ENCODE measurements around the gene CDH12.
"Not testable (repeated sequence)": the region's sequence is repeated elsewhere in the genome, so short reads cannot be mapped to it uniquely, and the experiment has no call there.

The CDH12 gene

DNA sequence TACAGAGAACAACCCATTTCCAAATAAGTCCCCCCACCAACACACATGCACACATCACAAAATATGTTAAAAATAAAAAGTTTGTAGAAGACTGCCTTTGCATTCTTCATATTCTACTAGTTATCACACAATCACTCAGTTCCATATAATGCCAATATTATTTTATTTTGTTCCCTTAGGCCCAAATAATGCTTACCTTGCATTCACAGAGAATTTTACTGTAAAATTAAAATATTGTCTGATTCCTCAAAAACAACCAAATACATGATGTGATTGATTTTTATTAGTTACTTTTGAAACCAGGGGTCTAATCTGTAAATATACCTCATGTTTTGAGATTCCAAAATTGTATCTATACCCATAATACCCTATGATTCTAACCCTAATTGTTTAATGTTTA is 536.9 kb downstream of the CDH12 start:
- Mint-ChIP-seq H3K27ac (no peak overlapping the region), H3K4me1 (no peaks in the 10 kb centered on the region), H3K4me3 (no peak overlapping the region), H3K36me3 (ENCODE audit: low read depth) (no peaks in the 10 kb centered on the region), H3K9me3 (no peaks in the 10 kb centered on the region), H3K27me3 (ENCODE audit: low read depth, poor library complexity) (no peaks in the 10 kb centered on the region)
- DNase-seq: no peak
- TF ChIP-seq, protein P1, sequence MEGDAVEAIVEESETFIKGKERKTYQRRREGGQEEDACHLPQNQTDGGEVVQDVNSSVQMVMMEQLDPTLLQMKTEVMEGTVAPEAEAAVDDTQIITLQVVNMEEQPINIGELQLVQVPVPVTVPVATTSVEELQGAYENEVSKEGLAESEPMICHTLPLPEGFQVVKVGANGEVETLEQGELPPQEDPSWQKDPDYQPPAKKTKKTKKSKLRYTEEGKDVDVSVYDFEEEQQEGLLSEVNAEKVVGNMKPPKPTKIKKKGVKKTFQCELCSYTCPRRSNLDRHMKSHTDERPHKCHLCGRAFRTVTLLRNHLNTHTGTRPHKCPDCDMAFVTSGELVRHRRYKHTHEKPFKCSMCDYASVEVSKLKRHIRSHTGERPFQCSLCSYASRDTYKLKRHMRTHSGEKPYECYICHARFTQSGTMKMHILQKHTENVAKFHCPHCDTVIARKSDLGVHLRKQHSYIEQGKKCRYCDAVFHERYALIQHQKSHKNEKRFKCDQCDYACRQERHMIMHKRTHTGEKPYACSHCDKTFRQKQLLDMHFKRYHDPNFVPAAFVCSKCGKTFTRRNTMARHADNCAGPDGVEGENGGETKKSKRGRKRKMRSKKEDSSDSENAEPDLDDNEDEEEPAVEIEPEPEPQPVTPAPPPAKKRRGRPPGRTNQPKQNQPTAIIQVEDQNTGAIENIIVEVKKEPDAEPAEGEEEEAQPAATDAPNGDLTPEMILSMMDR (IDR thresholded peaks at IDR 0.05): no peak

DNA sequence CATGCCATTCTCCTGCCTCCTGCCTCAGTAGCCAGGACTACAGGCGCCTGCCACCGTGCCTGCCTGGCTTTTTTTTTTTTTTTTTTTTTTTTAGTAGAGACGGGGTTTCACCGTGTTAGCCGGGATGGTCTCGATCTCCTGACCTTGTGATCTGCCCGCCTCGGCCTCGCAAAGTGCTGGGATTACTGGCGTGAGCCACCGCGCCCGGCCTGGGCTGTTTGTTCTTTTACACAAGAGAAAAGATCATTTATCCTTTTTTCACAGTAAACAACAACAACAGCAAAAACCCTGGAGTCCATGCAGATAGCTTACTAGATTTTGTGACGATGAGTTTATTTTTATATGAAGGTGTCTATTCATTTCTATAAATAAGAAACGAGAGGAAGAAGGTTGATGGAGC is 538.1 kb downstream of the CDH12 start:
- not testable (repeated sequence) for DNase-seq; H3K4me3 Mint-ChIP-seq; H3K27me3 Mint-ChIP-seq (ENCODE audit: low read depth, poor library complexity)

DNA sequence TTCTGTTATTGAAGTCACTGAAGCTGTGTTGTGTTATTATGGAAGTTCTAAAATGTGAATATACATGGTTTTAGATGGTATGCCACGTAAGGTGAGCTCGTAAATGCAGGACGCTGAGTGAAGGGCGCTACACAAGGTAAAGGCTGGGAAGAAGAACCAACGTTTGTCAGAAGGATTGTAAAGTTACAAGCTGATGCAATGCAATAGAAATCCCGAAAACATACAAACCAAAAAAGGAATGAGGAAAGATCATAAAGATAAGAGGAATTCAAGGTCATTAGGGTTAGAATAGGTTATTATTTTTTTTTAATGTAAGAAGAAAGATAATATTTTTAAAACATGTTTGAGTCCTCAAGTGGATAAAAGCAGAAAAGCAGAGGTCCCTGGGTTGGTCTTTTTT is 538.6 kb downstream of the CDH12 start:
- no peaks in the 10 kb centered on the region for H3K36me3 Mint-ChIP-seq (ENCODE audit: low read depth)
- H3K9me3 Mint-ChIP-seq: no peaks in the 10 kb centered on the region
- no peaks in the 10 kb centered on the region for H3K27me3 Mint-ChIP-seq (ENCODE audit: low read depth, poor library complexity)
- no peak overlapping the region for H3K4me3 Mint-ChIP-seq
- DNase-seq: no peak
- TF ChIP-seq, protein P1 (IDR thresholded peaks at IDR 0.05): no peak
- H3K4me1 Mint-ChIP-seq: no peaks in the 10 kb centered on the region
- no peak overlapping the region for H3K27ac Mint-ChIP-seq

More for the DNA sequence above, 538.1 kb downstream of the CDH12 start:
- not testable (repeated sequence) for H3K36me3 Mint-ChIP-seq (ENCODE audit: low read depth); H3K9me3 Mint-ChIP-seq; H3K27ac Mint-ChIP-seq; H3K4me1 Mint-ChIP-seq

DNA sequence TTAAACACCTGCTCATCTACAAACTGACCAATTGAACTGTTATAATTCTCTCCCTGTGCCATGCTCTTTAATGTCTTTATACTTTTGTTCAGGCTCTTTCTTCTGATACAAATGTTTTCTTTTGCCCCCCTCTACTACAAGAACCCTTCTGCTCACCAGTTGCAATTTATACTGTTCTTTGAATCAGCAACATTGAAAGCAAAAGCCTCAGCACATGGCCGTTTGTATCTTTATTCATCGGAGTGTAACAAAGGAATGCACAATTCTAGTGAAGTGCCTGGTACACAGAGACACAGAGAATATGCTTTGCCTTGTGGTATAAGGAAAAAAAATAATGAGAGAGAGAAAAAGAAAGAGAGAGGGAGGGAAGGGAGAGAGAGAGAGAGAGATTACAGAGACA is 547.1 kb downstream of the CDH12 start:
- Mint-ChIP-seq H3K27me3 (ENCODE audit: low read depth, poor library complexity) (no peaks in the 10 kb centered on the region), H3K36me3 (ENCODE audit: low read depth) (no peaks in the 10 kb centered on the region), H3K4me3 (no peak overlapping the region), H3K27ac (no peak overlapping the region), H3K9me3 (no peaks in the 10 kb centered on the region), H3K4me1 (no peaks in the 10 kb centered on the region)
- no peak for DNase-seq
- TF ChIP-seq, protein P1 (IDR thresholded peaks at IDR 0.05): no peak

DNA sequence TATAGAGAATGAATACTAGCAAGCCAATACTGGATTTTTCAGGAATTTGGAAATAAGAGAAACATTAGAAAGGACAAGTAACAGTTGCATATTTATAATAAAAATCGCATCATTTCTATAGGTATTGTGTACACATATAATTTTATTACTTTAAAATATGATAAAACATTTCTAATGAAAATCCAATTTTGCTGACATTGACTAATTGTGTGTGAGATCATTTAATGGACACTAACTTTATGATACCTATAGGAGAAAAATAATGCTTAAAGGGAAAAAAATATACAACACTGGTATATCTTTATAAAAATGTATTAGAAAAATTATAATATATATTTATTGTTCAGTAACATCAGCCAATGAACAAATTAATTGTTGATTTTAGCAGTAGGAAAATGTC is 557.3 kb downstream of the CDH12 start:
- no peak for DNase-seq
- peaks cover 23% of the 10 kb centered on the region for H3K9me3 Mint-ChIP-seq
- TF ChIP-seq, protein P1 (IDR thresholded peaks at IDR 0.05): no peak
- no peaks in the 10 kb centered on the region for H3K4me1 Mint-ChIP-seq
- H3K27ac Mint-ChIP-seq: no peak overlapping the region
- H3K36me3 Mint-ChIP-seq (ENCODE audit: low read depth): no peaks in the 10 kb centered on the region
- H3K4me3 Mint-ChIP-seq: no peak overlapping the region
- no peaks in the 10 kb centered on the region for H3K27me3 Mint-ChIP-seq (ENCODE audit: low read depth, poor library complexity)

DNA sequence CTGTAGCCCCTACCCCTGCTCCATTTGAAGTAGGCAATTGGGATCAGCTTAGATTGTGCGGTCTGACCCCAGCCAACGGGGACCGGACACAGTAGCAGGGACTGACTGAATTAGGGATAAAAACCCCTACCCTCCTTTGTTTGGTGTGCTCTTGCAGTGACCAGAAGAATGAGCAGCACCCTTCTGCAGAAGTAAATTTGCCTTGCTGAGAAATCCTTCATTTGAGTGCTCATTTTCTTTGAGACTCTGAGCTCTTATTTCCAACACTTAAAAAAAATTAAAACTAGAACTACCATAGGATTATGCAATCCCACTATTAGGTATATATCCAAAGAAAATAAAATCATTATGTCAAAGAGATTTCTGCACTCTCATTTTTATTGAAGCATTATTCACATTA is 560.0 kb downstream of the CDH12 start:
- Mint-ChIP-seq H3K36me3 (ENCODE audit: low read depth) (no peaks in the 10 kb centered on the region), H3K27ac (no peak overlapping the region), H3K4me3 (no peak overlapping the region), H3K27me3 (ENCODE audit: low read depth, poor library complexity) (no peaks in the 10 kb centered on the region), H3K4me1 (no peaks in the 10 kb centered on the region), H3K9me3 (peaks cover 23% of the 10 kb centered on the region)
- TF ChIP-seq, protein P1 (IDR thresholded peaks at IDR 0.05): no peak
- no peak for DNase-seq
